HepG2 (cell line): ENCODE results near the gene NFATC4. TPM values are rescaled to one million over a fixed set of nuclear protein-coding genes. Genes with fewer than 3 reads are reported as not detected.

Experiments used
- CREB1 ChIP-seq, 2 experiments: fragments of 450-650 bp in 1 of 2; IDR thresholded peaks; 2 replicates each; pipeline ENCODE4 v1.6.1; 2016 to 2017; ENCODE audit warnings: control low read depth in 1 of 2, mild to moderate bottlenecking in 1 of 2, missing compliant biosample characterization in 1 of 2, missing genetic modification characterization in 1 of 2
- EEA1 ChIP-seq: sonication (generic); formaldehyde crosslinking; IDR thresholded peaks from 2 replicates; pipeline ENCODE4 v1.5.1; 2020; ENCODE audit warnings: mild to moderate bottlenecking, missing genetic modification reagents, borderline replicate concordance
- FOXO1 ChIP-seq: sonication (generic); formaldehyde crosslinking; IDR thresholded peaks from 2 replicates; pipeline ENCODE4 v1.4.0; 2020; ENCODE audit warnings: missing genetic modification reagents
- IKZF4 ChIP-seq: sonication (generic); formaldehyde crosslinking; IDR thresholded peaks from 2 replicates; pipeline ENCODE4 v1.5.1; 2020; ENCODE audit warnings: borderline replicate concordance, mild to moderate bottlenecking, low read depth, missing genetic modification reagents; ENCODE audit errors: not compliant biosample characterization
- NONO ChIP-seq, 2 experiments: fragments of 450-650 bp in 1 of 2; sonication (generic) in 1 of 2; formaldehyde crosslinking in 1 of 2; IDR thresholded peaks in 1 of 2; conservative IDR thresholded peaks in 1 of 2; 2 replicates each; pipeline versions ENCODE4 v1.6.1 to v1.8.0; 2017 to 2022; ENCODE audit warnings: mild to moderate bottlenecking in 1 of 2, missing genetic modification reagents in 1 of 2, moderate library complexity in 1 of 2
- PHB2 ChIP-seq: fragments of 450-650 bp; IDR thresholded peaks from 2 replicates; pipeline ENCODE4 v1.6.1; 2018; ENCODE audit not compliant: partially characterized antibody
- SMAD9 ChIP-seq: sonication (generic); formaldehyde crosslinking; IDR thresholded peaks from 2 replicates; pipeline ENCODE4 v1.5.1; 2020; ENCODE audit warnings: mild to moderate bottlenecking, missing genetic modification reagents
- SNAI1 ChIP-seq: sonication (generic); formaldehyde crosslinking; IDR thresholded peaks from 2 replicates; pipeline ENCODE4 v1.5.0; 2020; ENCODE audit warnings: mild to moderate bottlenecking, missing genetic modification reagents, borderline replicate concordance
- ZMYM2 ChIP-seq: sonication (generic); formaldehyde crosslinking; IDR thresholded peaks from 2 replicates; pipeline ENCODE4 v1.8.0; 2022; ENCODE audit warnings: mild to moderate bottlenecking, missing genetic modification reagents
- ZNF224 ChIP-seq: sonication (generic); formaldehyde crosslinking; IDR thresholded peaks from 2 replicates; pipeline ENCODE4 v1.5.0; 2020; ENCODE audit warnings: mild to moderate bottlenecking, missing genetic modification reagents
- ZNF468 ChIP-seq: sonication (generic); formaldehyde crosslinking; IDR thresholded peaks from 2 replicates; pipeline ENCODE4 v1.8.0; 2022; ENCODE audit warnings: mild to moderate bottlenecking, moderate library complexity, missing genetic modification reagents
- ZNF720 ChIP-seq: sonication (generic); formaldehyde crosslinking; IDR thresholded peaks from 2 replicates; pipeline ENCODE4 v1.4.0; 2020; ENCODE audit warnings: missing genetic modification reagents
- polyA plus RNA-seq, 8 experiments: library from polyadenylated mRNA; depleted of rRNA in 3 of 8; stranded (reverse) in 7 of 8; unstranded in 1 of 8; fragments of >200 nt; fragmentation: Illumina TruSeq in 4 of 8; extraction: Trizol in 4 of 8; gene quantifications; 2 replicates each; pipeline versions ENCODE4 v1.2.1 to v1.2.3, GENCODE V29; 2011 to 2016; ENCODE audit warnings: low read depth in 4 of 8, missing spikeins in 1 of 8, mixed read lengths in 1 of 8; ENCODE audit not compliant: insufficient read depth in 1 of 8
- total RNA-seq, 5 experiments: library from RNA; depleted of rRNA; stranded (reverse); fragments of >200 nt; fragmentation: Illumina TruSeq; extraction: Trizol; gene quantifications; 2 replicates each; pipeline ENCODE4 v1.2.3, GENCODE V29; 2016; ENCODE audit warnings: low read depth in 1 of 5
- TF ChIP-seq, protein P1 (sequence below): sonication (generic); formaldehyde crosslinking; IDR thresholded peaks from 2 replicates; pipeline ENCODE4 v1.4.0; 2020; ENCODE audit warnings: missing genetic modification reagents, low read depth, mild to moderate bottlenecking, borderline replicate concordance
- TF ChIP-seq, protein P2 (sequence below): sonication (generic); formaldehyde crosslinking; IDR thresholded peaks from 2 replicates; pipeline ENCODE4 v1.8.0; 2022; ENCODE audit warnings: mild to moderate bottlenecking, missing genetic modification reagents
- TF ChIP-seq, protein P3 (sequence below): sonication (generic); formaldehyde crosslinking; IDR thresholded peaks from 2 replicates; pipeline ENCODE4 v1.8.0; 2022; ENCODE audit warnings: mild to moderate bottlenecking, missing genetic modification reagents; ENCODE audit not compliant: insufficient replicate concordance
- TF ChIP-seq, protein P4 (sequence below): sonication (generic); formaldehyde crosslinking; IDR thresholded peaks from 2 replicates; pipeline ENCODE4 v1.4.0; 2020; ENCODE audit warnings: mild to moderate bottlenecking, missing genetic modification reagents
- TF ChIP-seq, protein P5 (sequence below): sonication (generic); formaldehyde crosslinking; IDR thresholded peaks from 2 replicates; pipeline ENCODE4 v1.4.0; 2020; ENCODE audit warnings: missing genetic modification reagents
- TF ChIP-seq, protein P6 (sequence below): sonication (generic); formaldehyde crosslinking; conservative IDR thresholded peaks from 2 replicates; pipeline ENCODE4 v1.5.0; 2020; ENCODE audit warnings: missing genetic modification reagents

The NFATC4 gene
- total and polyA plus RNA-seq, 2 of the 13 experiments (the other 11 are each of a cell fraction or from before 2014, with no cell fraction given), result 0.04 to 0.15 TPM

DNA sequence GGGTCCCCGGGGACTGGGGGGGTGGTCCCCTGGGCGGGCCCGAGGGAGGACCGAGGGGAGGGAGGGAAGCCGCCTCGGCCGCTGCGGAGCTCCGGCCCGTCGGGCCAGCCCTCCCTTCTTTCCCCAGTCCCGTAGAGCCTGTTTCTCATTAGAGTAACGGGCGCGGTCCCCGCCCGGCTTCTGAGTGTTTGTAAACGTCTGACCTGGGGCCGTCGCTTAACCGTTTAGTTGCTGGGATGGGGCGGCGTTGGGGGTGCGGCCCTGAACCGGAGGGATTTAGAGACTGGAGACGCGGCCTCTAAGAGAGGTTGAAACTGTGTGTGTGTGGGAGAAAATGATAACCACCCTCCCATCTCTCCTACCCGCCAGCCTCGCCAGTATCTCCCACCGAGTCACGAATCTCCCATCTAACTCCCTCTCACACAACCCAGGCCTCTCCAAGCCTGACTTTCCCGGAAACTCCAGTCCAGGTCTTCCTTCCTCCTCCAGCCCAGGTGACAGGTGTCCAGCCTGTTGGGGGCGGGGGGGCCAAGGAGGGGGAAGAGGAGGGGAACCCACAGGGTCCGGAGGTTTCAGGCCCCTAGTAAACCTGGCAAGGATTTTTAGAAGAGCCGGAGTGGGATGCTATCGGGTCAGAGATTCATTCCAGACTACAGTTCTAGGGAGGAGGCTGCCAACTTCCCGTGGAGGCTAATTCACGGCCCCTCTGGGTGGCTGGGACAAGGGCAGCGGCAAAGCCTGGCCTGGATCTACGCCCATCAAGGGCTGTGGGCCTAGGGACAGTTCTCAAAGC is 1.1 kb upstream of the NFATC4 start (continued):
- TF ChIP-seq, protein P1, sequence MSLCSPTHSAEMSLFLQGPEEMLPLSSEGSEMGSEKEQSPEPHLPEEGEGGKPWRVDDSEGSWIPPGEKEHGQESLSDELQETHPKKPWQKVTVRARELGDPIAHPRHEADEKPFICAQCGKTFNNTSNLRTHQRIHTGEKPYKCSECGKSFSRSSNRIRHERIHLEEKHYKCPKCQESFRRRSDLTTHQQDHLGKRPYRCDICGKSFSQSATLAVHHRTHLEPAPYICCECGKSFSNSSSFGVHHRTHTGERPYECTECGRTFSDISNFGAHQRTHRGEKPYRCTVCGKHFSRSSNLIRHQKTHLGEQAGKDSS, result no peak; the same call in 1 of the 2 replicates
- TF ChIP-seq EEA1 (no peak; the same call in 1 of the 2 replicates), SNAI1 (CRISPR knock-in tag) (peak; percentile 60; the same call in 1 of the 2 replicates), NONO (IDR thresholded peaks at IDR 0.05) (no peak), NONO (CRISPR knock-in tag; conservative IDR thresholded peaks at IDR 0.05) (peak; percentile 87), SMAD9 (CRISPR knock-in tag) (0 out of 2 replicates have a peak, but pooled peaks have one; percentile 17), ZNF224 (no peak; the same call in 1 of the 2 replicates), IKZF4 (CRISPR knock-in tag) (no peak), ZNF468 (CRISPR knock-in tag) (peak; percentile 76; the same call in 1 of the 2 replicates), ZNF720 (CRISPR knock-in tag) (no peak), FOXO1 (CRISPR knock-in tag) (peak; percentile 7; the same call in 1 of the 2 replicates), CREB1 (IDR thresholded peaks at IDR 0.05) (peak; percentile 28; the same call in 1 of the 2 replicates), CREB1 (CRISPR knock-in tag; IDR thresholded peaks at IDR 0.05) (no peak), ZMYM2 (CRISPR knock-in tag) (no peak), PHB2 (no peak)
- TF ChIP-seq, protein P2, sequence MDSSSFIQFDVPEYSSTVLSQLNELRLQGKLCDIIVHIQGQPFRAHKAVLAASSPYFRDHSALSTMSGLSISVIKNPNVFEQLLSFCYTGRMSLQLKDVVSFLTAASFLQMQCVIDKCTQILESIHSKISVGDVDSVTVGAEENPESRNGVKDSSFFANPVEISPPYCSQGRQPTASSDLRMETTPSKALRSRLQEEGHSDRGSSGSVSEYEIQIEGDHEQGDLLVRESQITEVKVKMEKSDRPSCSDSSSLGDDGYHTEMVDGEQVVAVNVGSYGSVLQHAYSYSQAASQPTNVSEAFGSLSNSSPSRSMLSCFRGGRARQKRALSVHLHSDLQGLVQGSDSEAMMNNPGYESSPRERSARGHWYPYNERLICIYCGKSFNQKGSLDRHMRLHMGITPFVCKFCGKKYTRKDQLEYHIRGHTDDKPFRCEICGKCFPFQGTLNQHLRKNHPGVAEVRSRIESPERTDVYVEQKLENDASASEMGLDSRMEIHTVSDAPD, result peak; percentile 83; the same call in 1 of the 2 replicates
- TF ChIP-seq, protein P3, sequence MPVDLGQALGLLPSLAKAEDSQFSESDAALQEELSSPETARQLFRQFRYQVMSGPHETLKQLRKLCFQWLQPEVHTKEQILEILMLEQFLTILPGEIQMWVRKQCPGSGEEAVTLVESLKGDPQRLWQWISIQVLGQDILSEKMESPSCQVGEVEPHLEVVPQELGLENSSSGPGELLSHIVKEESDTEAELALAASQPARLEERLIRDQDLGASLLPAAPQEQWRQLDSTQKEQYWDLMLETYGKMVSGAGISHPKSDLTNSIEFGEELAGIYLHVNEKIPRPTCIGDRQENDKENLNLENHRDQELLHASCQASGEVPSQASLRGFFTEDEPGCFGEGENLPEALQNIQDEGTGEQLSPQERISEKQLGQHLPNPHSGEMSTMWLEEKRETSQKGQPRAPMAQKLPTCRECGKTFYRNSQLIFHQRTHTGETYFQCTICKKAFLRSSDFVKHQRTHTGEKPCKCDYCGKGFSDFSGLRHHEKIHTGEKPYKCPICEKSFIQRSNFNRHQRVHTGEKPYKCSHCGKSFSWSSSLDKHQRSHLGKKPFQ (CRISPR knock-in tag), result peak; percentile 70
- TF ChIP-seq, protein P4, sequence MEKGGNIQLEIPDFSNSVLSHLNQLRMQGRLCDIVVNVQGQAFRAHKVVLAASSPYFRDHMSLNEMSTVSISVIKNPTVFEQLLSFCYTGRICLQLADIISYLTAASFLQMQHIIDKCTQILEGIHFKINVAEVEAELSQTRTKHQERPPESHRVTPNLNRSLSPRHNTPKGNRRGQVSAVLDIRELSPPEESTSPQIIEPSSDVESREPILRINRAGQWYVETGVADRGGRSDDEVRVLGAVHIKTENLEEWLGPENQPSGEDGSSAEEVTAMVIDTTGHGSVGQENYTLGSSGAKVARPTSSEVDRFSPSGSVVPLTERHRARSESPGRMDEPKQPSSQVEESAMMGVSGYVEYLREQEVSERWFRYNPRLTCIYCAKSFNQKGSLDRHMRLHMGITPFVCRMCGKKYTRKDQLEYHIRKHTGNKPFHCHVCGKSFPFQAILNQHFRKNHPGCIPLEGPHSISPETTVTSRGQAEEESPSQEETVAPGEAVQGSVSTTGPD (CRISPR knock-in tag), result no peak
- TF ChIP-seq, protein P5, sequence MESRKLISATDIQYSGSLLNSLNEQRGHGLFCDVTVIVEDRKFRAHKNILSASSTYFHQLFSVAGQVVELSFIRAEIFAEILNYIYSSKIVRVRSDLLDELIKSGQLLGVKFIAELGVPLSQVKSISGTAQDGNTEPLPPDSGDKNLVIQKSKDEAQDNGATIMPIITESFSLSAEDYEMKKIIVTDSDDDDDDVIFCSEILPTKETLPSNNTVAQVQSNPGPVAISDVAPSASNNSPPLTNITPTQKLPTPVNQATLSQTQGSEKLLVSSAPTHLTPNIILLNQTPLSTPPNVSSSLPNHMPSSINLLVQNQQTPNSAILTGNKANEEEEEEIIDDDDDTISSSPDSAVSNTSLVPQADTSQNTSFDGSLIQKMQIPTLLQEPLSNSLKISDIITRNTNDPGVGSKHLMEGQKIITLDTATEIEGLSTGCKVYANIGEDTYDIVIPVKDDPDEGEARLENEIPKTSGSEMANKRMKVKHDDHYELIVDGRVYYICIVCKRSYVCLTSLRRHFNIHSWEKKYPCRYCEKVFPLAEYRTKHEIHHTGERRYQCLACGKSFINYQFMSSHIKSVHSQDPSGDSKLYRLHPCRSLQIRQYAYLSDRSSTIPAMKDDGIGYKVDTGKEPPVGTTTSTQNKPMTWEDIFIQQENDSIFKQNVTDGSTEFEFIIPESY, result no peak
- TF ChIP-seq, protein P6, sequence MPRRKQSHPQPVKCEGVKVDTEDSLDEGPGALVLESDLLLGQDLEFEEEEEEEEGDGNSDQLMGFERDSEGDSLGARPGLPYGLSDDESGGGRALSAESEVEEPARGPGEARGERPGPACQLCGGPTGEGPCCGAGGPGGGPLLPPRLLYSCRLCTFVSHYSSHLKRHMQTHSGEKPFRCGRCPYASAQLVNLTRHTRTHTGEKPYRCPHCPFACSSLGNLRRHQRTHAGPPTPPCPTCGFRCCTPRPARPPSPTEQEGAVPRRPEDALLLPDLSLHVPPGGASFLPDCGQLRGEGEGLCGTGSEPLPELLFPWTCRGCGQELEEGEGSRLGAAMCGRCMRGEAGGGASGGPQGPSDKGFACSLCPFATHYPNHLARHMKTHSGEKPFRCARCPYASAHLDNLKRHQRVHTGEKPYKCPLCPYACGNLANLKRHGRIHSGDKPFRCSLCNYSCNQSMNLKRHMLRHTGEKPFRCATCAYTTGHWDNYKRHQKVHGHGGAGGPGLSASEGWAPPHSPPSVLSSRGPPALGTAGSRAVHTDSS (CRISPR knock-in tag), result no peak
